ENCODE measurements around the gene HCST. TPM values are rescaled to one million over a fixed set of nuclear protein-coding genes. Genes with fewer than 3 reads are reported as not detected.

Gene HCST, protein sequence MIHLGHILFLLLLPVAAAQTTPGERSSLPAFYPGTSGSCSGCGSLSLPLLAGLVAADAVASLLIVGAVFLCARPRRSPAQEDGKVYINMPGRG
- 53.9 and 57.2 TPM in 2 replicates for total RNA-seq

DNA sequence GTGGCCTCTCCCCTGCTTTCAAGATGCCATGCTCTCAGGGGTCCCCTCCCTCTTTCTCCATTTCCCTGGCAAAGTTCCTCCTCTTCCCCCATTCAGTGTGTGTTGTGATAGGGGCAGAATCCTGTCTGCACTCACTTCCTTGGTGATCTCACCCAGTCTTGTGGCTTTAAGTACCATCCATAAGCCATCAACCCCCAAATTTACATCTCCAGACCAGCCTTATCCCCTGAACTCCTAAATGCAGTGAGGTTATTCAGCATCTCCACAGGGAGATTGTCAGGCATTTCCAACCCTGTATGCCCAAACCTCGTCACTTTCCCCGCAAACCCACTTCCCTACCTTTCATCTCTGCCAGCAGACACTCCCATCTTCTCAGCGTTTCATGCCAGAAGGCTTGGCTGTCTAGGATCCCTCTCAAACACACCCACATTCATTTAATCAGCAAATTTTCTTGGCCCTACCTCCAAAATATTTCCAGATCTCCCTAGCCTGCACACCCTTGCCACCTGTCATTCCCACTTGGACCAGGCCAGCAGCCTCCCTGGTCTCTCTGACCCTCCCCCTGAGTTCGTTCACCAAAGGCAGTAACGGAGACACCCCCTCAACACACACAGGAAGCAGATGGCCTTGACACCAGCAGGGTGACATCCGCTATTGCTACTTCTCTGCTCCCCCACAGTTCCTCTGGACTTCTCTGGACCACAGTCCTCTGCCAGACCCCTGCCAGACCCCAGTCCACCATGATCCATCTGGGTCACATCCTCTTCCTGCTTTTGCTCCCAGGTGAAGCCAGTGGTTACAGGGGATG is at the start of gene HCST:
Gene HCST (plus strand): TSS at position 676 of the 808 bp plus-strand sequence. CDS start 65 bp downstream, at position 741.
- Mint-ChIP-seq H3K27me3 (ENCODE audit: low read depth) (no peaks in the 10 kb centered on the region), H3K9me3 (no peaks in the 10 kb centered on the region), H3K4me3 (ENCODE audit: low read depth) (peak within 1 kb of the TSS; percentile 92), H3K4me1 (ENCODE audit: low read depth) (peaks cover 47% of the 10 kb centered on the region), H3K36me3 (ENCODE audit: low read depth) (peaks cover 32% of the 10 kb centered on the region), H3K27ac (peak within 1 kb of the TSS; percentile 92)
- DNase-seq (ENCODE audit: low spot score) = peak; percentile 49
- intact Hi-C loops (cut with micrococcal nuclease) = loop anchor here (2.0 to 5.0 kb wide), 2 partner anchors 95 to 189 kb away; partner anchors contain the start of gene SDHAF1

DNA sequence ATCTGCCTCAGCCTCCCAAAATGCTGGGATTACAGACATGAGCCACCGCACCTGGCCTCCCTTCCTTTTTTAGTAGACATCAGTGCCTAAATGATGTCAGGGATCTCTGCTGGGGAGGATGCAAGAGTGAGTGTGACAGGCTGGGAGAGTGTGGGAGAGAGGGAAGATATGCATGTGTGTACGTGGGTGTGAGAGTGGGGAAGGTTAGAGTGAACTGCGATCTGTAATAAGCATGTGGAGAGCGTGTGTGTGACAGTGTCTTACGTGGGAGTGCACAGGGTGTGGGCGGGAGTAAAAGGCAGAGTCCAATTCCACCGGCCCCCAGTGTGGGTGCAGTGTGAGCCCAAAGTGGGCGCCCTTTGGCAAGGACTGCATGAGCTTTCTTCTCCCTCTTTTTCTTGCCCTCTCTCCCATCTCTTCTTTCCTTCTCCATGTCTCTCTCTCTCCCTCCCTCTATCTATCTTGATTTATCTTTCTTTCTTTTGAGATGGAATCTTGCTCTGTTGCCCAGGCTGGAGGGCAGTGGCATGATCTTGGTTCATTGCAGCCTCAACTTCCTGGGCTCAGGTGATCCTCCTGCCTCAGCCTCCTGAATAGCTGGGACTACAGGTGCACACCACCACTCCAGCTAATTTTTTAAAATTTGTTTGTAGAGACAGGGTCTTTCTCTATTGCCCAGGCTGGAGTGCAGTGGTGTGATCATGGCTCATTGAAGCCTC is 49.1 kb upstream of the HCST start:
- H3K4me3 Mint-ChIP-seq (ENCODE audit: low read depth) = no peak overlapping the region
- H3K27ac Mint-ChIP-seq = no peak overlapping the region

DNA sequence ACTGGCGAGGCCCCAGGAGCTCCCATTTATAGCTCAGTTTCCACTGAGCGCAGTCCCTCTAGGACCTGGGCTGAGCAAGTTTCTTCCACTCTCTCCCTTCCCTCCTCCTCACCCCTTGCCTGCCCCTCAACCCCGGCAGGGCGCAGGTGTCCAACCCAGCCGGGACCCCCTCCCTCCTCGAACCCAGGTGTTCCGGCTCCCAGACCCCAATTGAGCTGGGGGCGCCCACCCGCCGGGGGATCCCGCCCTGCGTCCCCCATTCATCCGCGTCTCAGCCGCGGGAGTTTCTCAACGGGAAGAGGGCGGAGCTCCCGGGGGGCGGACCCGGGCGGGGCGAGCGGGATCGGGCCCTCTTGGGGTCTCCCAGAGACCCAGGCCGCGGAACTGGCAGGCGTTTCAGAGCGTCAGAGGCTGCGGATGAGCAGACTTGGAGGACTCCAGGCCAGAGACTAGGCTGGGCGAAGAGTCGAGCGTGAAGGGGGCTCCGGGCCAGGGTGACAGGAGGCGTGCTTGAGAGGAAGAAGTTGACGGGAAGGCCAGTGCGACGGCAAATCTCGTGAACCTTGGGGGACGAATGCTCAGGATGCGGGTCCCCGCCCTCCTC is 45.7 kb upstream of the HCST start, which contains the start of gene KIRREL2:
Gene KIRREL2 (plus strand): TSS at position 366 of the 604 bp plus-strand sequence. CDS start 209 bp downstream, at position 575.
- DNase-seq (ENCODE audit: low spot score) = peak; percentile 17
- Mint-ChIP-seq H3K4me3 (ENCODE audit: low read depth) (peak within 1 kb of the TSS; percentile 70), H3K9me3 (no peaks in the 10 kb centered on the region), H3K36me3 (ENCODE audit: low read depth) (no peaks in the 10 kb centered on the region), H3K27me3 (ENCODE audit: low read depth) (peaks cover 70% of the 10 kb centered on the region), H3K4me1 (ENCODE audit: low read depth) (peaks cover 8% of the 10 kb centered on the region), H3K27ac (no peak within 1 kb of the TSS)
- intact Hi-C loops (cut with micrococcal nuclease) = no loop called here

More for the DNA sequence above, 49.1 kb upstream of the HCST start:
- no peak for DNase-seq (ENCODE audit: low spot score)
- intact Hi-C loops (cut with micrococcal nuclease) = no loop called here
- Mint-ChIP-seq H3K4me1 (ENCODE audit: low read depth) (peaks cover 8% of the 10 kb centered on the region), H3K36me3 (ENCODE audit: low read depth) (no peaks in the 10 kb centered on the region), H3K27me3 (ENCODE audit: low read depth) (peaks cover 41% of the 10 kb centered on the region), H3K9me3 (no peaks in the 10 kb centered on the region)

DNA sequence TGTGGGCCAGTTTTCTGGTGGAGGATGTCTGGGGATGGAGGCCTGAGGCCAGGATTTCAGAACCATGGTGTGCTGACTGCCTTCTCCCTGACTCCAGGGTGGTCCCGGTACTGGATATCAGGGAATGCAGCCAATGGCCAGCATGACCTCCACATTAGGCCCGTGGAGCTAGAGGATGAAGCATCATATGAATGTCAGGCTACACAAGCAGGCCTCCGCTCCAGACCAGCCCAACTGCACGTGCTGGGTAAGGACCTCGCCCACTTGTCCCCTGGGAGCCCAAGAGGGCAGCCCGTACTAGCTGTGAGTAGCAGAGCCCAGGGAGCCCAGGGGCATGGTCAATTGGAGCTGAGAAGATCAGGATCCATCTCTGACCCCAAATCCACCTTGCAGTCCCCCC is 44.0 kb upstream of the HCST start:
- intact Hi-C loops (cut with micrococcal nuclease) = no loop called here
- Mint-ChIP-seq H3K4me3 (ENCODE audit: low read depth) (no peak overlapping the region), H3K9me3 (no peaks in the 10 kb centered on the region), H3K36me3 (ENCODE audit: low read depth) (no peaks in the 10 kb centered on the region), H3K27me3 (ENCODE audit: low read depth) (peaks cover 71% of the 10 kb centered on the region), H3K4me1 (ENCODE audit: low read depth) (peaks cover 4% of the 10 kb centered on the region), H3K27ac (no peak overlapping the region)
- no peak for DNase-seq (ENCODE audit: low spot score)

- H3K27me3 Mint-ChIP-seq (ENCODE audit: low read depth) = peaks cover 69% of the 10 kb centered on the region
- DNase-seq (ENCODE audit: low spot score) = no peak
- H3K4me1 Mint-ChIP-seq (ENCODE audit: low read depth) = peaks cover 2% of the 10 kb centered on the region
- H3K36me3 Mint-ChIP-seq (ENCODE audit: low read depth) = no peaks in the 10 kb centered on the region
- no peak overlapping the region for H3K27ac Mint-ChIP-seq
- intact Hi-C loops (cut with micrococcal nuclease) = no loop called here
- no peak overlapping the region for H3K4me3 Mint-ChIP-seq (ENCODE audit: low read depth)
- H3K9me3 Mint-ChIP-seq = no peaks in the 10 kb centered on the region
These were observed 42.9 kb upstream of the HCST start for GRCh38 chr19:35859414-35859813.

GRCh38 chr19:35860436-35860817 is 41.9 kb upstream of the HCST start:
- Mint-ChIP-seq H3K9me3 (no peaks in the 10 kb centered on the region), H3K36me3 (ENCODE audit: low read depth) (no peaks in the 10 kb centered on the region), H3K27ac (no peak overlapping the region), H3K4me3 (ENCODE audit: low read depth) (no peak overlapping the region), H3K4me1 (ENCODE audit: low read depth) (peaks cover 2% of the 10 kb centered on the region), H3K27me3 (ENCODE audit: low read depth) (peaks cover 61% of the 10 kb centered on the region)
- intact Hi-C loops (cut with micrococcal nuclease) = no loop called here
- DNase-seq (ENCODE audit: low spot score) = no peak

DNA sequence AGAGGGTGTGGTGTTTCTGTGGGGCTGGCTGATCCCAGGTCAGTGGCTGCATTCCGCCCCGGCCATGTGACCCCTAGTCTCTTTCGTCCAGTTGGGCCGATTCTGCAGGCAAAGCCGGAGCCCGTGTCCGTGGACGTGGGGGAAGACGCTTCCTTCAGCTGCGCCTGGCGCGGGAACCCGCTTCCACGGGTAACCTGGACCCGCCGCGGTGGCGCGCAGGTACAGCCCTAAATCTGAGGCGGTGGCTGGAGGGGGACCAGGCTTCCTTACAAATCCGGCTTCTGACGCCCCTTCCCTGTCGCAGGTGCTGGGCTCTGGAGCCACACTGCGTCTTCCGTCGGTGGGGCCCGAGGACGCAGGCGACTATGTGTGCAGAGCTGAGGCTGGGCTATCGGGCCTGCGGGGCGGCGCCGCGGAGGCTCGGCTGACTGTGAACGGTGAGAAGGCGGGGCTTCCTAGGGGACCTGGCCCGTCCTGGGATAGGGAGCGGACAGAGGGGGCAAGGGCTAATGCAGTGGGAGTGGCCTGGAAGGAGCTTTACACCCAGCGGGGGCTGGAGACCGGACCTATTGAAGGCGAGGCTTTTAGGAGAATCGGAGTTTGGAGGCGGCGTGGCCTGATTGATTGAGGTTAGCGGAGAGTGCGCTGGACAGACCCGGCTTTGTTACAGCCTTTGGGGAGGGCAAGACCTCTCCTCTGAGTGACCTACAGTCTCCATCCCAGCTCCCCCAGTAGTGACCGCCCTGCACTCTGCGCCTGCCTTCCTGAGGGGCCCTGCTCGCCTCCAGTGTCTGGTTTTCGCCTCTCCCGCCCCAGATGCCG is 41.3 kb upstream of the HCST start:
- H3K27me3 Mint-ChIP-seq (ENCODE audit: low read depth) = peaks cover 63% of the 10 kb centered on the region
- intact Hi-C loops (cut with micrococcal nuclease) = no loop called here

DNA sequence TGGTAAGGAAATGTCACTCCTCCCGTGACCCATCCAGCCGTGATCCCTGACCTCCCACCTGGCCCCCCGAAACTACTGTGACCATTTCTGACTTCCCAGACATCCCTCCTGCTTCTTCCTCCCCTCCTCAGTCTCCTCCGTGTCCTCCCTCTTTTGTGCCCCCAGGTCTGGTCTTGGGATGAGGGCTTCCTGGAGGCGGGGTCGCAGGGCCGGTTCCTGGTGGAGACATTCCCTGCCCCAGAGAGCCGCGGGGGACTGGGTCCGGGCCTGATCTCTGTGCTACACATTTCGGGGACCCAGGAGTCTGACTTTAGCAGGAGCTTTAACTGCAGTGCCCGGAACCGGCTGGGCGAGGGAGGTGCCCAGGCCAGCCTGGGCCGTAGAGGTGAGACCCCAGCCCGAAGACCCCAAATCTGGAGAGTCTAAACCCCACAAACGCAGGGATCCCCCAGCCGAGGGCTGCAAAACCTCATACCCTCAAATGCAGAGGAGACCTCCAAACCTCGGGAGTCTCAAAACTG is 40.6 kb upstream of the HCST start:
- H3K4me3 Mint-ChIP-seq (ENCODE audit: low read depth) = no peak overlapping the region
- no peak overlapping the region for H3K27ac Mint-ChIP-seq
- peaks cover 2% of the 10 kb centered on the region for H3K4me1 Mint-ChIP-seq (ENCODE audit: low read depth)
- intact Hi-C loops (cut with micrococcal nuclease) = no loop called here
- no peak for DNase-seq (ENCODE audit: low spot score)
- no peaks in the 10 kb centered on the region for H3K36me3 Mint-ChIP-seq (ENCODE audit: low read depth)
- H3K27me3 Mint-ChIP-seq (ENCODE audit: low read depth) = peaks cover 68% of the 10 kb centered on the region
- H3K9me3 Mint-ChIP-seq = no peaks in the 10 kb centered on the region

More for the DNA sequence above, 41.3 kb upstream of the HCST start:
- no peaks in the 10 kb centered on the region for H3K9me3 Mint-ChIP-seq
- H3K27ac Mint-ChIP-seq = no peak overlapping the region
- H3K36me3 Mint-ChIP-seq (ENCODE audit: low read depth) = no peaks in the 10 kb centered on the region
- peaks cover 2% of the 10 kb centered on the region for H3K4me1 Mint-ChIP-seq (ENCODE audit: low read depth)
- no peak overlapping the region for H3K4me3 Mint-ChIP-seq (ENCODE audit: low read depth)
- no peak for DNase-seq (ENCODE audit: low spot score)

DNA sequence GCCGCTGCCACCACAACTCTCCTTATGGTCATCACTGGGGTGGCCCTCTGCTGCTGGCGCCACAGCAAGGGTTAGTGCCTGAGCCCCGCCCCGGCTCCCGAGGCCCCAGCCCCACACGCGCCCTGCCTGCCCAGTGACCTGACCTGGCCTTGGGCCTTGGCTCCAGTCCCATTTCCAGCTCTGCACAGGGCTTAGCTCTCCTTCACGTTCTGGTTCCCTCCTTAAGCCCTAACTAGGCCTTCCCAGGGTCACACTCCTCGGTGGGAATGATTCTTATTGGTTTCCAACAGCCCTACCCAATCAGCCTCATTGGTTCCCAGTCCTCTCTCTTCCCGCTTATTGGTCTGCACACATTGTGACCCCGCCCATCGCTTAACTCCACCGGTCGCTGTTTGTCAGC is 39.8 kb upstream of the HCST start:
- peaks cover under 1% of the 10 kb centered on the region for H3K4me1 Mint-ChIP-seq (ENCODE audit: low read depth)
- H3K4me3 Mint-ChIP-seq (ENCODE audit: low read depth) = no peak overlapping the region
- H3K27ac Mint-ChIP-seq = no peak overlapping the region
- no peaks in the 10 kb centered on the region for H3K36me3 Mint-ChIP-seq (ENCODE audit: low read depth)
- H3K27me3 Mint-ChIP-seq (ENCODE audit: low read depth) = peaks cover 64% of the 10 kb centered on the region
- intact Hi-C loops (cut with micrococcal nuclease) = no loop called here
- no peaks in the 10 kb centered on the region for H3K9me3 Mint-ChIP-seq
- no peak for DNase-seq (ENCODE audit: low spot score)

DNA sequence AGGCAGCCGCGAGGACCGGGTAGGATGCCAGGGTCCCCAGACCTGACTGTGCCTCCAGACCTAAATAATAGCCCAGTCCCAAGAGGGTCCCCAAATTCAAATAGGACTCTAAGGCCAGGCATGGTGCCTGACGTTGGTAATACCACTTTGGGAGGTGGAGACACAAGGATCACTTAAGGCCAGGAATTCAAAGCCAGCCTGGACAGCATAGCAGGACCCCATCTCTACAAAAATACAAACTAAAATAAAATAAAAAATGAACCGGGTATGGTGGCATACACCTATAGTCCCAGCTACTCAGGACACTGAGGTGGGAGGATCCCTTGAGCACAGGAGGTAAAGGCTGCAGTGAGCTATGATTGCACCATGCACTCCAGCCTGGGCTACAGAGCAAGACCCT is 39.3 kb upstream of the HCST start:
- intact Hi-C loops (cut with micrococcal nuclease) = no loop called here
- peaks cover 65% of the 10 kb centered on the region for H3K27me3 Mint-ChIP-seq (ENCODE audit: low read depth)
- no peaks in the 10 kb centered on the region for H3K9me3 Mint-ChIP-seq
- no peaks in the 10 kb centered on the region for H3K4me1 Mint-ChIP-seq (ENCODE audit: low read depth)
- H3K36me3 Mint-ChIP-seq (ENCODE audit: low read depth) = no peaks in the 10 kb centered on the region
- no peak for DNase-seq (ENCODE audit: low spot score)
- H3K4me3 Mint-ChIP-seq (ENCODE audit: low read depth) = no peak overlapping the region
- H3K27ac Mint-ChIP-seq = no peak overlapping the region

DNA sequence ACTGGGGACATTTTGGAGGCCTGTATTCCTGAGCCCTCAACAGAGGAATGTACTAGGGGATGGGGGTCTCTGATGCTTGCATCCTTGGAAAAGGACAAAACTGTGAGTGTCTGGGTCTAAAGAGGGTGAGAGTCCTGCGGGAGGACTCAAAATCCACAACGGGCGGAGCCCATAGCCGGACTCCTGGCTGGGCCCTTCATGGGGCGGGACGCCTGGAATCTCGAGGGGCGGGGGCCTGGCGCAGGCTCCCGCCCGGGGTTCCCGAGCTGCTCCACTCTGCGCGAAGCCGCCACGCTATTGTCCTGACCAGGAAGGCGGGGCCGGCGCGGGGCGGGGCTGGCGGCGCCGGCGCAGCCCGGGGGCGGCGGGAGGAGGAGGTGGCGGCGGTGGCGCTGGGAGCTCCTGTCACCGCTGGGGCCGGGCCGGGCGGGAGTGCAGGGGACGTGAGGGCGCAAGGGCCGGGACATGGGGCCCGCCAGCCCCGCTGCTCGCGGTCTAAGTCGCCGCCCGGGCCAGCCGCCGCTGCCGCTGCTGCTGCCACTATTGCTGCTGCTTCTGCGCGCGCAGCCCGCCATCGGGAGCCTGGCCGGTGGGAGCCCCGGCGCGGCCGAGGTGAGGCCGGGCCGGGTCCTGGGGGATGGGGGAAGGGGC is 34.0 kb upstream of the HCST start, which contains the start of gene APLP1:
Gene APLP1 (plus strand): TSS at position 403 of the 651 bp plus-strand sequence. CDS start 63 bp downstream, at position 466.
- DNase-seq (ENCODE audit: low spot score) = peak; percentile 63
- Mint-ChIP-seq H3K27ac (no peak within 1 kb of the TSS), H3K4me3 (ENCODE audit: low read depth) (peak within 1 kb of the TSS; percentile 49), H3K9me3 (no peaks in the 10 kb centered on the region), H3K4me1 (ENCODE audit: low read depth) (peaks cover 13% of the 10 kb centered on the region), H3K27me3 (ENCODE audit: low read depth) (peaks cover 27% of the 10 kb centered on the region), H3K36me3 (ENCODE audit: low read depth) (no peaks in the 10 kb centered on the region)
- intact Hi-C loops (cut with micrococcal nuclease) = no loop called here

All from activated T-helper 2 cell treated with anti-CD3 and anti-CD28 coated beads, Interferon-gamma antibody, Interleukin-2, Interleukin-4, amounts not matched to agents 10 μg/mL and 5 μg/mL and 100 μg/mL, durations not matched to agents 14 hours and 24 hours and 36 hours (primary cell).